Fibroblast of mammary gland (primary cell): ENCODE measurements around the gene ATP4B.

ENCODE experiments used
- DNase-seq: peaks from one replicate; pipeline ENCODE4 v3.0.0-alpha.2; 2010; ENCODE audit warnings: low read depth
- H3K4me3 ChIP-seq: 2 replicates; pipeline ENCODE4 v1.5.1; 2011; ENCODE audit warnings: low read depth, mild to moderate bottlenecking, low read length, moderate library complexity; ENCODE audit not compliant: control insufficient read depth
- CTCF ChIP-seq: conservative IDR thresholded peaks from 2 replicates; pipeline ENCODE4 v1.5.1; 2011; ENCODE audit warnings: low read depth, low read length, inconsistent platforms; ENCODE audit not compliant: control insufficient read depth, insufficient read depth

The ATP4B gene

DNA sequence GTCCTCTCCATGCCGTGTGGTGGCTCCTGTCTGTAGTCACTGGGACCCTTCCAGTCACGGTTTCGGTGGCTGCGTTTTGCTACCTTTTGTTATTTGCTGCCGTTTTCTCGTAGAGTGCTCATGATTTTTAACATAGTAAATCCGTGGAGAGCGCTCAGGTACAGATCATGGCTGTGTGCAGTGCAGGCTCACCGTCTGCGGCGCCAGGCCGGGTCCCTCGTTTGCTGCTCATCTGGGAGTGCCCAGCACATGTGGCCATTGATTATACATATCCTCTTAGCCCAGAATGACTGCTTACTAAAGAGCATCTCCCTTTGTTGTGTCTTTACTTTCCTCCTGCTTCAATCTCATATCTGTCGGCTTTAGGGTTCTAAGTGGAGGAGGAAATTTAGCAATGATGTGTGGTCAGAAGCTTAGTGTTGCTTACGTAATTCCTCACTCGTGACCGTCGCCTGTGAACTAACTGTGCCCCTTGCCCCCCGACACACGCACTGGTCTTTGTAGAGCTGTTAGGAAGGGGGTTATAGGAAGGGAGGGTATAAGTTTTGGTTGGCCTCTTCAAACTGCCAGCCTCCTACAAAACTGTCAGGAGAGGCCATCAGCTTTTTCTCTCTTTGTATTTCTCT is 41.6 kb downstream of the ATP4B start:
- no peak for TF ChIP-seq CTCF
- H3K4me3 ChIP-seq: no peak overlapping the region
- peak; percentile 21 for DNase-seq

DNA sequence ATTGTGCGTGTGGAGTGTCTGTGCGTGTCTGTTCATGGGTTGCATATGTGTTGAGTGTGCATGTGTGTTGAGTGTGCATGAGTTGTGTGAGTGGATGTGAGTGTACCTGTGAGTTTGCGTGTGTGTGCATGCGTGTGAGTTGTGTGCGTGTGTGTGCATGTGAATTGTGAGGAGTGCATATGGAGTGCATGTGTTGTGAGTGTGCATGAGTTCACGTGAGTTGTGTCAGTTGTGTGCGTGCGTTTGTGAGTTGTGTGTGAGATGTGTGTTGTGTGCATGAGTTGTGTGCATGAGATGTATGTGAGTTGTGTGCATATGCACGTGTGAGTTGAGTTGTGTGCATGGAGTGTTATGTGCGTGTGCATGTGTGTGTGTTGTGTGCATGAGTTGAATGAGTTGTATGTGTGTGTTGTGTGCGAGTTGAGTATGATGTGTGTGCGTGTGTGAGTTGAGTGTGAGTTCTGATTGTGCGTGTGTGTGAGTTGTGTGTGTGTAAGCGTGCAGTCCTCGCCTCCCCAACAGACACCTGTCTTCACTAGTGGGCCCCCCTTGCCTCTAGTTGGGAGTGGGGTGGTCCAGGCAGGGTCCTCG is 44.1 kb downstream of the ATP4B start:
- TF ChIP-seq CTCF: no peak
- DNase-seq: no peak
- H3K4me3 ChIP-seq: no peak overlapping the region

- H3K4me3 ChIP-seq: no peak overlapping the region
- no peak for TF ChIP-seq CTCF
- DNase-seq: no peak
These were observed 45.4 kb downstream of the ATP4B start for GRCh38 chr13:113612607-113613006.

DNA sequence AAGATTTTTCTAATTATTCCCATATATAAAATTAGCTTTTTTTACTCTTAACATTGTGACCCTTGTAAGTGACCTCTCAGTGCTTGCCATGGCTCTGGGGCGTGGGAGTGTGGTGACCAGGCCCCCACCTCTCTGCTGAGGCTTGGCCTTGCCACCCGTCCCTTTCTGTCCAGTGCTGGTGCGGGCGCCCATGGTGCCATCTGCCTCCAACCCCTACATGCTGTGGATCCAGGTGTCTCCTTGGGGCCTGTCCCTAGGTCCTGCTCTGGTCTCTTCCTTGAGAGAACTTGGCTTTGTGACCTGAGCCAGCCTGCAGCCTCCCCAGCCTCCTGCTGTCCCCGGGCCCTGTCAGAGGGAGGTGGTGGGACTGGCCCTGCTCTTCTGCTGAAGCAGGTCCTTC is 46.0 kb downstream of the ATP4B start:
- no peak overlapping the region for H3K4me3 ChIP-seq
- no peak for TF ChIP-seq CTCF
- DNase-seq: no peak

DNA sequence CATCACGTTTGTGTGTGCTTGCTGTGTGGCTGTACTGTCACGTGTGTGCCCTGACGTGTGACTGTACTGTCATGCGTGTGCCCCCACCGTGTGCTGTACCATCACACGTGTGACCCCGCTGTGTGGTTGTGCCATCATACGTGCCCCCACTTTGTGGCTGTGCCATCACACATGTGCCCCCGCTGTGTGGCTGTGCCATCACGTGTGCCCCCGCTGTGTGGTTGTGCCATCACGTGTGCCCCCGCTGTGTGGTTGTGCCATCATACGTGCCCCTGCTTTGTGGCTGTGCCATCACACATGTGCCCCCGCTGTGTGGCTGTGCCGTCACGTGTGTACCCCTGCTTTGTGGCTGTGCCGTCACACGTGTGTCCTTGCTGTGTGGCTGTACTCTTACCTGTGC is 47.7 kb downstream of the ATP4B start:
- H3K4me3 ChIP-seq: no peak overlapping the region
- TF ChIP-seq CTCF: no peak
- DNase-seq: no peak

GRCh38 chr13:113609616-113610015 is 48.4 kb downstream of the ATP4B start:
- no peak overlapping the region for H3K4me3 ChIP-seq
- no peak for DNase-seq
- no peak for TF ChIP-seq CTCF
